Skeletal muscle tissue (tissue), 4 donors: Measurements from ENCODE around the gene LEPR. TPM values are rescaled to one million over a fixed set of nuclear protein-coding genes. Genes with fewer than 3 reads are reported as not detected.

ENCODE experiments used
- H3K27ac ChIP-seq: one replicate; pipeline ENCODE4 v1.7.0; 2013; ENCODE audit warnings: mild to moderate bottlenecking, low read depth, low read length, inconsistent platforms
- H3K27me3 ChIP-seq, 3 donors: one replicate each; pipeline ENCODE4 v1.7.0; 2013; ENCODE audit warnings: low read length in 3 of 3; ENCODE audit not compliant: control insufficient read depth in 3 of 3, insufficient read depth in 3 of 3
- H3K36me3 ChIP-seq, 3 donors: one replicate each; pipeline ENCODE4 v1.7.0; 2013; ENCODE audit warnings: low read length in 3 of 3; ENCODE audit not compliant: control insufficient read depth in 3 of 3, insufficient read depth in 3 of 3
- H3K4me1 ChIP-seq, 3 donors: one replicate each; pipeline ENCODE4 v1.7.0; 2013; ENCODE audit warnings: low read length in 3 of 3, mild to moderate bottlenecking in 3 of 3; ENCODE audit not compliant: control insufficient read depth in 3 of 3, insufficient read depth in 3 of 3
- H3K4me3 ChIP-seq, 3 donors: one replicate each; pipeline ENCODE4 v1.7.0; 2013; ENCODE audit warnings: low read length in 3 of 3
- H3K9ac ChIP-seq, 3 donors: one replicate each; pipeline ENCODE4 v1.7.0; 2013; ENCODE audit warnings: low read length in 3 of 3, mild to moderate bottlenecking in 3 of 3, moderate library complexity in 2 of 3, low read depth in 1 of 3
- H3K9me3 ChIP-seq, 3 donors: one replicate each; pipeline ENCODE4 v1.7.0; 2013; ENCODE audit warnings: low read length in 3 of 3; ENCODE audit not compliant: control insufficient read depth in 3 of 3
- total RNA-seq: library from RNA; depleted of rRNA; stranded (reverse); fragments of >200 nt; gene quantifications from one replicate; pipeline ENCODE4 v1.2.3, GENCODE V29; 2014
- donor health status: Osteomylitis.

The LEPR gene
- total RNA-seq, 1 donor from 2014 or later: 11.0 TPM

DNA sequence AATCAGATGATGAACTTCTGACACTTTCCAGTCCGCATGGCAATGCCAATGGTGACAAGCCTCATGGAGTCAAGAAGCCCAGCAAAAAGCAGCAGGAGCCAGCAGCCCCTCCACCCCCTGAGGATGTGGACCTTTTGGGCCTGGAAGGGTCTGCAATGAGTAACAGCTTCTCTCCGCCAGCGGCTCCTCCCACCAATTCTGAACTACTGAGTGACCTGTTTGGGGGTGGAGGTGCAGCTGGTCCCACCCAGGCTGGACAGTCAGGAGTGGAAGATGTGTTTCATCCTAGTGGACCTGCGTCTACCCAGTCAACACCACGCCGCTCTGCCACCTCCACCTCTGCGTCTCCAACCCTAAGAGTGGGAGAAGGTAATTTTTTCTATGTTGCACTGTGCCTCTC lies 28.0 kb upstream of the LEPR start:
- H3K4me1 ChIP-seq: no peaks in the 10 kb centered on the region
- no peaks in the 10 kb centered on the region for H3K9me3 ChIP-seq
- no peaks in the 10 kb centered on the region for H3K36me3 ChIP-seq
- no peak overlapping the region for H3K27ac ChIP-seq
- no peaks in the 10 kb centered on the region for H3K27me3 ChIP-seq
- H3K4me3 ChIP-seq: no peak overlapping the region
- no peak overlapping the region for H3K9ac ChIP-seq

DNA sequence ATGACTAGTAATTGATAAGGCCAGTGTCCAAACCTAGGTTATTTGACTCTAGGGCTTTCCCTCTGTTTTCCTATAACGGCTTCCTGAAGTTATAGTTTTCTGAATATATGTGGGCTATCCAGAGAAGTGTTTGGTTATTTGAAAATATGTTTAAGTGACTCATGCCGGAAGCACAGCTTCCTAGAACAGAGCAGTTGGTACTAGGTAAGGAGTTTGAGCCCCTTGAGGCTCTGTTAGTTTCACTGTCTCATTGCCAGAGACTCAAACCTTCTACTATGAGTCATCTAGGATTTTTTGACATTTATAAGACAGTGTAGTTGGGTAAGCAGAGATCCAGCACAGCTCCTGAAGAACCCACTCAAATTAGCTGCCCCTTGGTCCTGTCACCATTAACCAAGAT lies 27.1 kb upstream of the LEPR start:
- no peaks in the 10 kb centered on the region for H3K4me1 ChIP-seq
- no peak overlapping the region for H3K4me3 ChIP-seq
- no peaks in the 10 kb centered on the region for H3K36me3 ChIP-seq
- no peaks in the 10 kb centered on the region for H3K9me3 ChIP-seq
- no peak overlapping the region for H3K9ac ChIP-seq
- no peak overlapping the region for H3K27ac ChIP-seq
- no peaks in the 10 kb centered on the region for H3K27me3 ChIP-seq

DNA sequence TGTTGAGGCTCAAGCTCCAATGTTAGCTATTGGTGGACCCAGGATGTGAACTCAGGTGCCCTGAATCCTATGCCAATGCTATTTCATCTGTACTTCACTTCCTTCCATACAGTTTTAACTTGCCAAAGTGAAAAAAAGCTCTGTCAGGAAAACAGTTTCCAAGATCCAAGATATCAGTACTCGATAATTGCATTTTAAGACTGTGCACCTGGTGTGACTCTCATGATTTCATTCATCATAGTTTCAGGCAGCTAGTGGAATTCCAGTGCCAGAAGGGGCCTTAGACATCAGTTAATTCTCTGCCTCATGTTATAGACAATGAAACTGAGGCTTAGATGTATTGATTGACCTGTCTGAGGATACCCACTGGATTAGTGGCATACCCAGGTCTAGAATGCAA lies 26.5 kb upstream of the LEPR start:
- Histone ChIP-seq H3K27ac (no peak overlapping the region), H3K4me1 (no peaks in the 10 kb centered on the region), H3K9me3 (no peaks in the 10 kb centered on the region), H3K9ac (no peak overlapping the region), H3K36me3 (no peaks in the 10 kb centered on the region), H3K27me3 (no peaks in the 10 kb centered on the region), H3K4me3 (no peak overlapping the region)

DNA sequence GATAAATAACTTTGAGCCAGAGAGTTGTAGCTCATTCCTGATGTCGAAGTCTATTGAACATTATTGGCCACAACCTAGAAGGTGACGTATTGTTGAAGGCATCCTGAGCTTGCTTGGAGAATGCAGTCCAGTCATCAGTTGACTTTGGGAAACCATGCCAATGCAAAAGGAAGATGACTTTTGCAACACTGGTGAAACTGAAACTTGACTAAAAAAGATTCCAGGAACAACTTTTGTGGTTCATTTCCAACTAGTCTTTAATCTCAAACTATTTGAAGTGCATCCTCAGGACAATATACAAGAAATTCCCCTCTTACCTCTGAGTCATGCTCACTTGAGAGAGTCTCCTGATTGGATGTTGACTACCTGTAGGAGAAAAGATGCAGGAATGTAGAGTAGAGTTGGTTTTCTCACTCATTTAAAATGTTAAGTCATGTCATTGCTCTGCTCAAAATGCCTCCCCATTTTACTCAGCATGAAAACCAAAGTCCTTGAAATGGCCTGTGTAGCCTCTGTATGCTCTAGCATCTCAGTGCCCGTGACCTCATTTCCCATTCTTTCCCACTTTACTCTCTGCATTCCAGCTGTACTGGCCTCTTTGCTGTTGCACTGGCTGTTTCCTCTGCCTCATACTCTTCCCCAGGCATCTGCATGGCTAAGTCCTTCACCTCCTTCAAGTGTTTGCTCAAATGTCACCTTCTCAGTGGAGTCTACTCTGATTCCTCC lies 24.4 kb upstream of the LEPR start:
- H3K9ac ChIP-seq: no peak overlapping the region
- H3K4me3 ChIP-seq: no peak overlapping the region
- H3K27ac ChIP-seq: no peak overlapping the region

DNA sequence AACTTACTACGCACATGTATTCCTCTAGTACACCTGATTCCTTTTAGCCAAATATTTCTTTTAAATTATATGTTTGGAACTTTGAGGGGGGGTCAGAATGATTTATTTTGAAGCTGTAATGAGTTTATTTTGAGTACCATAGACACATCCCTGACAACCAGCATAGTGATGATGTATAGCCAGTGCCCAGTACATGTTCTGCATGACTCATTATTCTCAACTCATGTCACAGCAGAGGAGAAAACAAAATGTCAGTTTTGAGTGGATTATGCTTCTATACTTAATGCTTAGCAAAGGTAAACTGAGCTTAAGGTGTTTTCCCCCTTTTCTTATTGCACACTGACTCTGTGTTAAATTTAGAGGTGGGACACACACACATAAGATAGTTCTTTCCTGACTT lies 22.4 kb upstream of the LEPR start:
- H3K27ac ChIP-seq: no peak overlapping the region
- H3K9me3 ChIP-seq: no peaks in the 10 kb centered on the region
- H3K36me3 ChIP-seq: peaks cover 0 to 2% (median 0%) of the 10 kb centered on the region in 3 donors
- no peak overlapping the region for H3K9ac ChIP-seq
- no peaks in the 10 kb centered on the region for H3K27me3 ChIP-seq
- no peaks in the 10 kb centered on the region for H3K4me1 ChIP-seq
- H3K4me3 ChIP-seq: no peak overlapping the region

More for the DNA sequence above, 24.4 kb upstream of the LEPR start:
- H3K27me3 ChIP-seq: no peaks in the 10 kb centered on the region
- H3K9me3 ChIP-seq: no peaks in the 10 kb centered on the region
- H3K4me1 ChIP-seq: no peaks in the 10 kb centered on the region
- H3K36me3 ChIP-seq: no peaks in the 10 kb centered on the region

DNA sequence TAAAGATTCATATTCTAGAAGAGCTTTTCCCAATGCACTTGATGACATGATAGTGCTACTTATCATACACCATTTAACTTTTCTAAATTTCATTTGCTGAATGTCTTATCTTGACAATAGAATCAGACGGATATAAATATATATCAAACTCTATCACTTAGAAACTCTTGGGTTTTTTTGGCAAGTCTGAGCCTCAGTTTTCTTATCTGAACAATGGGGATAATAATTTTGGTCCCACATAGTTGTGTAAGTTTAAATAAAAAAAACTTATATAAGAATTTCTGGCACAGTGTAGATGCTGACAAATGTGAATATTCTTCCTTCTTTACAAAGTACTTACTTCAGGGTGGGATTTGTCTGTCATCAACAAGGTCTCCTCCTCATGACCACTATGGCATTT lies 21.5 kb upstream of the LEPR start:
- Histone ChIP-seq H3K9me3 (no peaks in the 10 kb centered on the region), H3K27ac (no peak overlapping the region), H3K4me1 (no peaks in the 10 kb centered on the region), H3K27me3 (no peaks in the 10 kb centered on the region), H3K9ac (no peak overlapping the region), H3K36me3 (peaks cover 0 to 2% (median 0%) of the 10 kb centered on the region in 3 donors), H3K4me3 (no peak overlapping the region)

DNA sequence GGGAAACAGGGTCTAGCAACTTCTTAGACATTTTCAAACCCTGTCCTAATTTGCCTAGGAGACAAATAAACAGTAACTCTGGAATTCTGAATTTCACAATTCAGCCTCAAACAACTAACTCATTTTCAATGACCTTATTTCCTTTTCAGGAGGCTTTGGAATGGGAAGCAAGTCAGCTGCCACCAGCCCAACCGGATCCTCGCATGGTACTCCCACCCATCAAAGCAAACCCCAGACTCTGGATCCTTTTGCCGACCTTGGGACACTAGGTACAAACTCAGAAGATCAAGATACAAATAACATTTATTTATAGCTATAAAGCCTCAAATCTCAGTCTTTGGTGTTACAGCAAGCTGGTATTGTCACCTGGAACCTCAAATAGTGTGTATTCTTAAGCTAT lies 18.9 kb upstream of the LEPR start:
- H3K9ac ChIP-seq: no peak overlapping the region
- no peaks in the 10 kb centered on the region for H3K9me3 ChIP-seq
- peaks cover 0 to 2% (median 0%) of the 10 kb centered on the region in 3 donors for H3K36me3 ChIP-seq
- H3K4me1 ChIP-seq: no peaks in the 10 kb centered on the region
- H3K4me3 ChIP-seq: no peak overlapping the region
- no peak overlapping the region for H3K27ac ChIP-seq
- no peaks in the 10 kb centered on the region for H3K27me3 ChIP-seq

DNA sequence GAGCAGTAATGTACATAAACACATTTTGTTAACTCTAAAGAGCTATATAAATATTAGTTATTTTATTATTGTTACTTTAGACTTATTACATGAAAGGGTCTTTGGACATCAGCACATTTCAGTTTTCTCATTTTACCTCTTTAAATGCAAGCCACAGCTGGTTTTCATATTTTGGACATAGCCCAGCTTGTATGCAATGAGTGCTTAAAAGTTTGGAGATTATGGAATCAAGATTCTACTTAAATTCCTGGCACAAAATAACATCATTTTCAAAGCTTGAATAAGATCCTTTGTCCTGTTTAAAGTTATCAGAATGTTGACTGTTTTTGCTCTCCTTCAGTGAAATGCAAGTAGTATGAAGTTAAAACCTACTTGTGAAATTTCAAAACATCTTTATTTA lies 15.5 kb upstream of the LEPR start:
- H3K27ac ChIP-seq: no peak overlapping the region
- no peaks in the 10 kb centered on the region for H3K9me3 ChIP-seq
- no peak overlapping the region for H3K4me3 ChIP-seq
- no peaks in the 10 kb centered on the region for H3K27me3 ChIP-seq
- H3K9ac ChIP-seq: no peak overlapping the region
- H3K4me1 ChIP-seq: no peaks in the 10 kb centered on the region
- H3K36me3 ChIP-seq: peaks cover 0 to 6% (median 0%) of the 10 kb centered on the region in 3 donors

DNA sequence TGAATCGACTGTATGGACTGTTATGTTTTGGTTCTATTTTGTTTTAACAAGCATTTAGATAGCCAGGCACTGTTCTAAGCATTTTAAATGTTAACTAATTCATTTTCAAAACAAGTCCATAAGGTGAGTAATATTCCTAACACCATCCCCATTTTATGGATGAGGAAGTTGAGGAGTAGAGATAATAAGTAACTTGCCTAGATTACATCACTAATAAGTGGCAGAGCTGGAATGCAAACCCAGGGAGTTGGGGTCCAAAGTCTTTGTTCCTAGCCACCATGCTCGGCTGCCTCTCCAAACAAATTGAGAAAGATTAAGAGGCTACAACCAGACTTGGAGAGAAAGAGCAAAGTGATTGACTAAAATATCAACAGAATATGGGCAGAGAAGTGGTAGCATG lies 12.6 kb upstream of the LEPR start:
- H3K9ac ChIP-seq: no peak overlapping the region
- peaks cover 0 to 4% (median 0%) of the 10 kb centered on the region in 3 donors for H3K36me3 ChIP-seq
- H3K4me1 ChIP-seq: no peaks in the 10 kb centered on the region
- no peak overlapping the region for H3K27ac ChIP-seq
- H3K4me3 ChIP-seq: no peak overlapping the region
- H3K9me3 ChIP-seq: no peaks in the 10 kb centered on the region
- H3K27me3 ChIP-seq: no peaks in the 10 kb centered on the region

DNA sequence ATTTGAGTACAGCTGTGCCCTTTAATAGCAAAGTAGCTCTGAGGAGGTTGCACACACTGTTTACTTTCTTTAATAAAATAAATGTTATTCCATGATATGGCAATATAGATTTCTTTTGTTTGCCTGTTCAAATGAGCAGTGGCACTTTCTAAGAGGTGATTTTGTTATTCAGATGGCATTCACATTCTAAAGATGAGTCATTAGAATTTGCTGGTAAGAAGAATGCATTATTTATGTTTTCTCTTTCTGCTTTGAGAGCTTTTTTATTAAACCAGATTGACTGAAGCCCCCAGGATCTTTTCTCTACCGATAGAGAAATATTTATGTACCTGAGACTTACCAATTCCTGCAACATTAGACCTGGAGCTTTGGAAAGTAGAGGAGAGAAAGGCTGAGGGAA lies 11.2 kb upstream of the LEPR start:
- Histone ChIP-seq H3K4me3 (no peak overlapping the region), H3K27me3 (no peaks in the 10 kb centered on the region)

More for the DNA sequence above, 11.2 kb upstream of the LEPR start:
- no peak overlapping the region for H3K9ac ChIP-seq
- no peaks in the 10 kb centered on the region for H3K9me3 ChIP-seq
- H3K27ac ChIP-seq: no peak overlapping the region
- H3K36me3 ChIP-seq: peaks cover 0 to 4% (median 0%) of the 10 kb centered on the region in 3 donors
- H3K4me1 ChIP-seq: no peaks in the 10 kb centered on the region
